ENCODE results near the gene PPP1CB. TPM values are rescaled to one million over a fixed set of nuclear protein-coding genes. Genes with fewer than 3 reads are reported as not detected.

The PPP1CB gene
- total and polyA plus RNA-seq, 12 donors = 81.8 to 525 (median 418) TPM

DNA sequence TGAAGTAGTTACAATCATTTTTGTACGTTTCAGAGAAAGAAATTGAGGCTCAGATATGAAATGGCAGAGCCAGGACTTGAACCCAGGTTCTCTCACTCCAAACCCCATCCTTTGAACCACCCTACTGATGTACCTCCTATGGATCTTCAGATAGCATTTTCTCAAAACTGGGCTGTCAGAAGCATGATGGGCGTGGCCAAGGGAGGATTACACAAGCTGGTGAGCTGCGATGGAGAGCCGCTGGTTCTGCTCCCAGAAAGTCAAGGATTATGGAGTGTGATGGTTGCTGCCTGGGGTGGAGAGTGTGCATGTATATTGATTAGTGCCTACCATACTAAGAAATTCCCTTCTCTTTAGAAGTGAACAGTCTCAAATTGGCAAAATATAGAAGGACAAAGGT lies 47.0 kb upstream of the PPP1CB start:
- H3K4me3 ChIP-seq = no peak overlapping the region
- peaks cover 0 to 19% (median 0%) of the 10 kb centered on the region in 11 donors for H3K9me3 ChIP-seq
- no peak for ATAC-seq
- peaks cover 0 to 16% (median 6%) of the 10 kb centered on the region in 9 donors for H3K4me1 ChIP-seq
- intact Hi-C loops (cut with DNase I) = no loop called here
- TF ChIP-seq, protein P1, sequence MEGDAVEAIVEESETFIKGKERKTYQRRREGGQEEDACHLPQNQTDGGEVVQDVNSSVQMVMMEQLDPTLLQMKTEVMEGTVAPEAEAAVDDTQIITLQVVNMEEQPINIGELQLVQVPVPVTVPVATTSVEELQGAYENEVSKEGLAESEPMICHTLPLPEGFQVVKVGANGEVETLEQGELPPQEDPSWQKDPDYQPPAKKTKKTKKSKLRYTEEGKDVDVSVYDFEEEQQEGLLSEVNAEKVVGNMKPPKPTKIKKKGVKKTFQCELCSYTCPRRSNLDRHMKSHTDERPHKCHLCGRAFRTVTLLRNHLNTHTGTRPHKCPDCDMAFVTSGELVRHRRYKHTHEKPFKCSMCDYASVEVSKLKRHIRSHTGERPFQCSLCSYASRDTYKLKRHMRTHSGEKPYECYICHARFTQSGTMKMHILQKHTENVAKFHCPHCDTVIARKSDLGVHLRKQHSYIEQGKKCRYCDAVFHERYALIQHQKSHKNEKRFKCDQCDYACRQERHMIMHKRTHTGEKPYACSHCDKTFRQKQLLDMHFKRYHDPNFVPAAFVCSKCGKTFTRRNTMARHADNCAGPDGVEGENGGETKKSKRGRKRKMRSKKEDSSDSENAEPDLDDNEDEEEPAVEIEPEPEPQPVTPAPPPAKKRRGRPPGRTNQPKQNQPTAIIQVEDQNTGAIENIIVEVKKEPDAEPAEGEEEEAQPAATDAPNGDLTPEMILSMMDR (IDR thresholded peaks at IDR 0.05) = no peak
- WGBS, 2 donors = 91 to 95% methylated on average over 4 of the region's 4 CpGs
- DNase-seq = no peak
- H3K27ac ChIP-seq = no peak overlapping the region
- H3K27me3 ChIP-seq = no peaks in the 10 kb centered on the region
- no peaks in the 10 kb centered on the region for H3K36me3 ChIP-seq

DNA sequence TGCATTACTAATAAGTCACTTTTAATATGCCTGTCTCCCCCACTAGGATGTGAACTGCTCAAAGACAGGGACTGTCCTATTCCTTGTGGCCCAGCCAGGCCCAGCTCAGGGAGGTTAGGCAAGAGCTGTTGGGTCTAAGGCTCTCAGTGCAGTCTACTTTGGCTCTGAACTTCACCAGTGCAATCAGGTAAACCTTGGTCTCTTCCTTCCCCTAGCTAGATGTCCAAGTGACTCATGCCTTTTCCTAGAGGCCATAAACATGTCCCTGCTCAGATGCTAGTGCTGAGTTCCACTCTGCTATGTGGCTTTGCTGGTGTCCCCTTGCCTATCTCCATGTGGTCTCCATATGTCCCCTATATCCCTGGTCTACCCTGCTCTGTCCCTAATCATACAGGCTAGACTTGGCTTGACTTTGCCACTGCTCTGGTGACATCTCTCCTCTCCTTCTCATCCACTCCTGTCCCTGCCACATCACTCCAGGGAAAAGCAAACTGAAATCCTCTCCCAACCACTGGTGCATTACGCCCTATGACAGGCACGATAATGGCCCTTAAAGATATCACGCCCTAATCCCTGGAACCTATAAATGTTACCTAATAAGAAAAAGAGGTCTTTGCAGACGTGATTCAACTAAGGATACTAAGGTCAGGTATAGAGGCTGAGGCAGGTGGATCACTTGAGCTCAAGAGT lies 45.7 kb upstream of the PPP1CB start:
- peaks cover 0 to 19% (median 0%) of the 10 kb centered on the region in 11 donors for H3K9me3 ChIP-seq
- no peak for ATAC-seq
- no peak for DNase-seq
- intact Hi-C loops (cut with DNase I) = no loop called here
- TF ChIP-seq, protein P1 (IDR thresholded peaks at IDR 0.05) = no peak
- 90 to 94% methylated on average over 4 of the region's 4 CpGs for WGBS, 2 donors
- H3K36me3 ChIP-seq = no peaks in the 10 kb centered on the region
- no peak overlapping the region for H3K27ac ChIP-seq
- no peak overlapping the region for H3K4me3 ChIP-seq
- peaks cover 0 to 22% (median 7%) of the 10 kb centered on the region in 9 donors for H3K4me1 ChIP-seq
- no peaks in the 10 kb centered on the region for H3K27me3 ChIP-seq

DNA sequence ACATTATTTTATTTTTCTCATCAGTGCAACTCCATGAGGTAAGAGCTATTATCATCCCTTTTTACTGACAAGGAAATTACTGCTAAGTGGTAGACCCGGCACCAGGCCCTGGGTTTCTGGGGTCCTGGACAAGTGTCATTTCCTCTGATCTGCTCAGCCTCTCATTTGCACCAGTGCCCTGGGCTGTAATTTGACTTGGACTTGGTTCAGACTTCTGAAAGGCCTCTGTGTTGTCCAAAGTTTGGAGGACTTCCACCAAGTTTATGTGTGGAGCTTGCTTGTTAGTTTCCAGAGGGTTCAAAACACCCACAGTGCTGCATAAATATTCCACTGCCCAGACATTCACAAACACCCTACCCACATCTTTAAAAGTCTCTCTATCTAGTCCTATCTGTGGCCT lies 44.0 kb upstream of the PPP1CB start:
- 14 to 52% methylated on average over 1 of the region's 1 CpG for WGBS, 2 donors
- Histone ChIP-seq H3K27ac (peak overlapping the region in 1 of 10 donors; percentile 15), H3K36me3 (no peaks in the 10 kb centered on the region), H3K4me3 (no peak overlapping the region), H3K27me3 (no peaks in the 10 kb centered on the region), H3K4me1 (peaks cover 0 to 19% (median 4%) of the 10 kb centered on the region in 9 donors), H3K9me3 (peaks cover 0 to 19% (median 0%) of the 10 kb centered on the region in 11 donors)
- intact Hi-C loops (cut with DNase I) = no loop called here
- ATAC-seq (no peak), DNase-seq (no peak)
- TF ChIP-seq, protein P1 (IDR thresholded peaks at IDR 0.05) = no peak

DNA sequence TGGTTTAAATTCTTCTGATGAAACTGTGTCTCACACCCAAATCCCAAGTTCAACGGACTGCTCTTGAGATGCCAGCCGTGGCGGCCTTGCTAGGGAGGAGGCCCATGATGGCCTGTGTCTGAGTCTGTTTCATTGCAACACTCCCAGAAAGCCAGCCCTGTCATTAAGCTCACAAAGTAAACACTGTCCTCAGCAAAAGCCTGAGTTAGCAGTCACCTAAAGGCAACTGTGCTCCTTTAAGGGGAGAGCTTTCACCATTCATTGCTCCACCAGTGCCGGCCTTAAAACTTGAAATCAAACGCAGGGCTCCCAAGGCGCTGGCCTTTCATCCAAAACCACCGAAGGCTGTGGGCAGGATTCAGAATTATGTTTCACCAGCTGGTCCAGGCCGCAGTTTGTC lies 42.5 kb upstream of the PPP1CB start:
- DNase-seq = no peak
- Histone ChIP-seq H3K27me3 (no peaks in the 10 kb centered on the region), H3K4me1 (peaks cover 0 to 15% (median 5%) of the 10 kb centered on the region in 9 donors), H3K9me3 (peaks cover 0 to 19% (median 0%) of the 10 kb centered on the region in 11 donors), H3K4me3 (no peak overlapping the region), H3K27ac (no peak overlapping the region), H3K36me3 (no peaks in the 10 kb centered on the region)
- TF ChIP-seq, protein P1 (IDR thresholded peaks at IDR 0.05) = no peak
- intact Hi-C loops (cut with DNase I) = no loop called here
- no peak for ATAC-seq
- WGBS, 2 donors = 88 to 93% methylated on average over 8 of the region's 8 CpGs

All from heart right ventricle (tissue), 16 donors.